Amniotic epithelial cell (primary cell): ENCODE data around the gene OR6K6.
A peak's percentile ranks its signal among the peaks of the same experiment; 100 is the strongest.

Experiments
- DNase-seq: peaks from one replicate; pipeline ENCODE4 v3.0.0-alpha.2; 2010; ENCODE audit warnings: low read depth

The OR6K6 gene

GRCh38 chr1:158754420-158754819 lies at the start of gene OR6K6:
TSS of gene OR6K6 (plus strand) at chr1:158754720. CDS start at chr1:158754888, 168 bp downstream.
- no peak for DNase-seq

GRCh38 chr1:158706096-158706495 lies 48.4 kb upstream of the OR6K6 start:
- no peak for DNase-seq

GRCh38 chr1:158711098-158711497 lies 43.4 kb upstream of the OR6K6 start:
- DNase-seq = no peak

- DNase-seq = no peak
Observed at GRCh38 chr1:158714754-158715153, 39.8 kb upstream of the OR6K6 start.

- no peak for DNase-seq
Observed at GRCh38 chr1:158716335-158716734, 38.2 kb upstream of the OR6K6 start.

GRCh38 chr1:158717344-158717743 lies 37.2 kb upstream of the OR6K6 start:
- DNase-seq = no peak

- no peak for DNase-seq
Observed at GRCh38 chr1:158719664-158720063, 34.9 kb upstream of the OR6K6 start.

GRCh38 chr1:158720620-158721019 lies 33.9 kb upstream of the OR6K6 start, which contains the start of gene OR6K3:
TSS of gene OR6K3 (minus strand) at chr1:158720720. CDS start at chr1:158718115, 2,605 bp downstream.
- no peak for DNase-seq

GRCh38 chr1:158724442-158724841 lies 30.1 kb upstream of the OR6K6 start:
- DNase-seq = no peak

- DNase-seq = peak; percentile 3
Observed at GRCh38 chr1:158728510-158729225, 25.9 kb upstream of the OR6K6 start.

GRCh38 chr1:158730453-158730852 lies 24.1 kb upstream of the OR6K6 start:
- DNase-seq = no peak

GRCh38 chr1:158731707-158732106 lies 22.8 kb upstream of the OR6K6 start:
- no peak for DNase-seq

- DNase-seq = no peak
Observed at GRCh38 chr1:158732524-158732923, 22.0 kb upstream of the OR6K6 start.

GRCh38 chr1:158735848-158736247 lies 18.7 kb upstream of the OR6K6 start:
- no peak for DNase-seq

- DNase-seq = no peak
Observed at GRCh38 chr1:158752155-158752712, 2.3 kb upstream of the OR6K6 start.

GRCh38 chr1:158771950-158772866 lies 17.7 kb downstream of the OR6K6 start, which contains the start of gene OR6N1:
TSS of gene OR6N1 (minus strand) at chr1:158772195. CDS start at chr1:158766682, 5,513 bp downstream.
- no peak for DNase-seq

GRCh38 chr1:158781104-158781503 lies 26.6 kb downstream of the OR6K6 start, which contains the start of gene OR6N2:
TSS of gene OR6N2 (minus strand) at chr1:158781204. CDS start at chr1:158777635, 3,569 bp downstream.
- no peak for DNase-seq

GRCh38 chr1:158793604-158794003 lies 39.1 kb downstream of the OR6K6 start:
- DNase-seq = peak; percentile 6

- DNase-seq = no peak
Observed at GRCh38 chr1:158794247-158794646, 39.7 kb downstream of the OR6K6 start.

- DNase-seq = no peak
Observed at GRCh38 chr1:158798531-158798930, 44.0 kb downstream of the OR6K6 start.

GRCh38 chr1:158799689-158800088 lies 45.2 kb downstream of the OR6K6 start:
- peak; percentile 39 for DNase-seq

GRCh38 chr1:158800526-158800925 lies 46.0 kb downstream of the OR6K6 start:
- no peak for DNase-seq
